Measurements from ENCODE around the gene GATA6.

DNA sequence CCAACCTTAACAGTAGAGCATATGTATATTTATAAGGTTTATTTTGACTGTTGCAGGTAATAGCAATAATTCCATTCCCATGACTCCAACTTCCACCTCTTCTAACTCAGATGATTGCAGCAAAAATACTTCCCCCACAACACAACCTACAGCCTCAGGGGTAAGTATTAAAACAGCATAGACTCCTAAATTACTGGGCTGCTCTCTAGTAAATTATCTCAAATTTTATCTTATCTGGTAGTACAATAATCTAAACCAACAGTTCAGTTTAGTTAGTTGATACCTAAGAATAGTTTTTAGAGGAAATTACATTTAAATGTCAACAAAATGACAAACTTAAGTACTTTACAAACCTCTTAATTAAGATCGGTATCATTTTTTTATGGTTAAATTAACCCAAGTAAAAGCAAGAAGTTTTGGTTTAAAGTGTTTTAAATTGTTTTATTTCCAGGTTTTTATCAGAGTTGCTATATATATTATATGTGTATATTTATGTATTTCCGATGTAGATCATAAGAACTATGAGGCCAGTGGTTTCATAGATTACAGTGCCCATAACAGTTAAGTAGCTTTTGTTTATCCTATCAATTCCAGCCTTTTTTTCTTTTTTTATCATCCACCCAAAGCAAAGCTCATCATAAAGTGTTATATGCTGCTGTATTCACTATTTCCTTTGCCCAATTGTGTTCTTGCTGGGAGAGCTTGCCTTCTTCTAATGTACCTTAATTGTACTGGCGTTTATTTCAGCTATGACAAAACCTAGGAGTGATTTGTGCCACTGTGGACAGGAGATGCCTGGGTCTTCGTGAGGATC, 13.7 kb downstream of the GATA6 start:
- TF ChIP-seq TAF1 (IDR thresholded peaks at IDR 0.05; ENCODE audit: borderline replicate concordance, insufficient read depth, low read length) (no peak), POLR2AphosphoS5 (IDR thresholded peaks at IDR 0.05; ENCODE audit: low read depth, low read length) (no peak)
